HuH-7.5 (cell line): ENCODE data around the gene TBX22.
"Not testable (repeated sequence)": the region's sequence is repeated elsewhere in the genome, so short reads cannot be mapped to it uniquely, and the experiment has no call there.

Experiments
- DNase-seq: peaks from one replicate; pipeline ENCODE4 v3.0.0; 2011; ENCODE audit warnings: low spot score

TBX22 gene

GRCh38 chrX:80014141-80014940 lies at the start of gene TBX22:
TBX22 (plus strand) TSS chrX:80014753; CDS start chrX:80022270, 7,517 bp downstream.
- no peak for DNase-seq

GRCh38 chrX:79975605-79976004 lies 38.9 kb upstream of the TBX22 start:
- DNase-seq: no peak

GRCh38 chrX:80004458-80004857 lies 10.1 kb upstream of the TBX22 start:
- DNase-seq: no peak

GRCh38 chrX:80011522-80011921 lies 3.0 kb upstream of the TBX22 start:
- no peak for DNase-seq

GRCh38 chrX:80016182-80016581 lies 1.6 kb downstream of the TBX22 start:
- DNase-seq: no peak

GRCh38 chrX:80021621-80022020 lies 7.1 kb downstream of the TBX22 start:
- no peak for DNase-seq

GRCh38 chrX:80022363-80023031 lies 7.9 kb downstream of the TBX22 start:
- no peak for DNase-seq

- no peak for DNase-seq
These were observed 11.6 kb downstream of the TBX22 start for GRCh38 chrX:80026116-80026515.

GRCh38 chrX:80066156-80066555 lies 51.6 kb downstream of the TBX22 start:
- DNase-seq: not testable (repeated sequence)

GRCh38 chrX:80075625-80076024 lies 61.1 kb downstream of the TBX22 start:
- DNase-seq: not testable (repeated sequence)
